ENCODE measurements around the gene CHST15. TPM values are rescaled to one million over a fixed set of nuclear protein-coding genes. Genes with fewer than 3 reads are reported as not detected.

Gene CHST15
- polyA plus RNA-seq, 1 experiment: 3.2 TPM

GRCh38 chr10:124006526-124006925 is 86.9 kb downstream of the CHST15 start:
- POLR2A ChIA-PET: no interaction called here
- no peak for TF ChIP-seq CTCF (IDR thresholded peaks at IDR 0.05; ENCODE audit: low read depth, low read length)
- CTCF ChIA-PET: no interaction called here
- Histone ChIP-seq H3K4me3 (ENCODE audit: low read depth, low read length) (no peak overlapping the region), H3K27me3 (ENCODE audit: control insufficient read depth, insufficient read depth, low read length) (peaks cover 3% of the 10 kb centered on the region), H3K9me3 (ENCODE audit: control insufficient read depth, insufficient read depth, low read length) (peaks cover 15% of the 10 kb centered on the region; the same call in 1 of the 2 replicates), H3K27ac (ENCODE audit: low read depth, low read length) (no peak overlapping the region)
- DNase-seq (ENCODE audit: low read depth, low spot score): no peak

GRCh38 chr10:124005991-124006392 is 87.4 kb downstream of the CHST15 start:
- H3K4me3 ChIP-seq (ENCODE audit: low read depth, low read length): no peak overlapping the region
- DNase-seq (ENCODE audit: low read depth, low spot score): no peak
- ChIA-PET POLR2A (no interaction called here), CTCF (interaction anchor here (1.4 to 1.5 kb wide), 2 partner anchors 11 to 383 kb away, joined by 4 read pairs; no protein-coding TSS in a partner anchor)
- peaks cover 3% of the 10 kb centered on the region for H3K27me3 ChIP-seq (ENCODE audit: control insufficient read depth, insufficient read depth, low read length)
- H3K9me3 ChIP-seq (ENCODE audit: control insufficient read depth, insufficient read depth, low read length): peaks cover 12% of the 10 kb centered on the region; the same call in 1 of the 2 replicates
- no peak for TF ChIP-seq CTCF (IDR thresholded peaks at IDR 0.05; ENCODE audit: low read depth, low read length)
- H3K27ac ChIP-seq (ENCODE audit: low read depth, low read length): no peak overlapping the region

GRCh38 chr10:124005091-124005490 is 88.3 kb downstream of the CHST15 start:
- peaks cover 3% of the 10 kb centered on the region for H3K27me3 ChIP-seq (ENCODE audit: control insufficient read depth, insufficient read depth, low read length)
- no peak for TF ChIP-seq CTCF (IDR thresholded peaks at IDR 0.05; ENCODE audit: low read depth, low read length)
- H3K9me3 ChIP-seq (ENCODE audit: control insufficient read depth, insufficient read depth, low read length): peaks cover 5% of the 10 kb centered on the region; the same call in 1 of the 2 replicates
- POLR2A ChIA-PET: no interaction called here
- H3K4me3 ChIP-seq (ENCODE audit: low read depth, low read length): no peak overlapping the region
- H3K27ac ChIP-seq (ENCODE audit: low read depth, low read length): no peak overlapping the region
- CTCF ChIA-PET: interaction anchor here (1.4 to 1.5 kb wide), 2 partner anchors 11 to 384 kb away, joined by 4 read pairs; no protein-coding TSS in a partner anchor
- no peak for DNase-seq (ENCODE audit: low read depth, low spot score)

- Histone ChIP-seq H3K9me3 (ENCODE audit: control insufficient read depth, insufficient read depth, low read length) (peaks cover under 1% of the 10 kb centered on the region; the same call in 1 of the 2 replicates), H3K4me3 (ENCODE audit: low read depth, low read length) (no peak overlapping the region), H3K27me3 (ENCODE audit: control insufficient read depth, insufficient read depth, low read length) (peaks cover 3% of the 10 kb centered on the region), H3K27ac (ENCODE audit: low read depth, low read length) (no peak overlapping the region)
- TF ChIP-seq CTCF (IDR thresholded peaks at IDR 0.05; ENCODE audit: low read depth, low read length): no peak
- POLR2A ChIA-PET: no interaction called here
- no peak for DNase-seq (ENCODE audit: low read depth, low spot score)
- CTCF ChIA-PET: interaction anchor here (1.4 to 1.5 kb wide), 2 partner anchors 10 to 385 kb away, joined by 4 read pairs; no protein-coding TSS in a partner anchor
These were observed 88.8 kb downstream of the CHST15 start for GRCh38 chr10:124004663-124005004.

GRCh38 chr10:124003871-124004662 is 89.3 kb downstream of the CHST15 start:
- no peak for DNase-seq (ENCODE audit: low read depth, low spot score)
- CTCF ChIA-PET: no interaction called here
- POLR2A ChIA-PET: no interaction called here
- no peaks in the 10 kb centered on the region; the same call in 1 of the 2 replicates for H3K9me3 ChIP-seq (ENCODE audit: control insufficient read depth, insufficient read depth, low read length)
- H3K27ac ChIP-seq (ENCODE audit: low read depth, low read length): no peak overlapping the region
- peaks cover 3% of the 10 kb centered on the region for H3K27me3 ChIP-seq (ENCODE audit: control insufficient read depth, insufficient read depth, low read length)
- TF ChIP-seq CTCF (IDR thresholded peaks at IDR 0.05; ENCODE audit: low read depth, low read length): no peak
- H3K4me3 ChIP-seq (ENCODE audit: low read depth, low read length): no peak overlapping the region
